HFF-Myc (cell line): ENCODE data around the gene VPS13D.

ENCODE experiments used
- DNase-seq: peaks from one replicate; pipeline ENCODE4 v3.0.0-alpha.2; 2011; ENCODE audit warnings: low read depth; ENCODE audit errors: extremely low read depth
- H3K4me3 ChIP-seq: replicated peaks from 2 replicates; pipeline ENCODE4 v1.5.1; 2011; ENCODE audit warnings: low read depth, mild to moderate bottlenecking, control low read depth, low read length
- CTCF ChIP-seq: IDR thresholded peaks from 2 replicates; pipeline ENCODE4 v1.5.1; 2012; ENCODE audit warnings: mild to moderate bottlenecking, low read depth, low read length, control low read depth; ENCODE audit errors: missing control alignments

VPS13D gene

DNA sequence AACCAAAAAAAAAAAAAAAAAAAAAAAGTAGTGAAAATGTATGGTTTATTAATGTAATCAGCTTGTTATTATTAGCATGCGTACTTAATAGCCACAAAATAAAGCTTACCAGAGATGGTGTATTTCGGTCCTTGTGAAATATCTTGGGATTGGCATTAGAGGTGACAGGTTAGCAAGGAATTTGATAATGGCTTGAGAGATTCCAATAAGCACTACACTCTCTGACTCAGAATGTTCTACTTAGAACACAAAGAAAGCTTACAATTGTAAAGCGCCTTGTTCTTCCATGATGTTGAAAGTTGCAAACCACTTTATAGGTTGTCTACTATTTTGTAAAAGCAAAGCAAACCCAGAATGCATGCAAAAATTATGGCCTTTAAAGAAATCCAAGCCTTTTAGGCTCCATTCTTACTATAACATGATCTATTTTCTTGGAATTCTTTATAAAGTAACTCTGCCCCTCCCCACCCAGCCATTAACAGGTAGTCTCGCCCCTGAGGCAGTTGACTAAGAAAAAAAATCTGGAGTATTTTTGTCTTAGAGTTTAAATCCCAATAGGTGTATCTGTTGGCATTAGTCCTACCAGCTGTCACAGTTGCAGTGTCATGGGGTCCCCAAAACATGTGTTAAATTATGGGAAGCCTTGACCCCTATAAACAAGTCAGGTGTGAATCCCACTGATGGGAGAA, 259.0 kb downstream of the VPS13D start:
- TF ChIP-seq CTCF = no peak
- DNase-seq = no peak
- no peak overlapping the region for H3K4me3 ChIP-seq

DNA sequence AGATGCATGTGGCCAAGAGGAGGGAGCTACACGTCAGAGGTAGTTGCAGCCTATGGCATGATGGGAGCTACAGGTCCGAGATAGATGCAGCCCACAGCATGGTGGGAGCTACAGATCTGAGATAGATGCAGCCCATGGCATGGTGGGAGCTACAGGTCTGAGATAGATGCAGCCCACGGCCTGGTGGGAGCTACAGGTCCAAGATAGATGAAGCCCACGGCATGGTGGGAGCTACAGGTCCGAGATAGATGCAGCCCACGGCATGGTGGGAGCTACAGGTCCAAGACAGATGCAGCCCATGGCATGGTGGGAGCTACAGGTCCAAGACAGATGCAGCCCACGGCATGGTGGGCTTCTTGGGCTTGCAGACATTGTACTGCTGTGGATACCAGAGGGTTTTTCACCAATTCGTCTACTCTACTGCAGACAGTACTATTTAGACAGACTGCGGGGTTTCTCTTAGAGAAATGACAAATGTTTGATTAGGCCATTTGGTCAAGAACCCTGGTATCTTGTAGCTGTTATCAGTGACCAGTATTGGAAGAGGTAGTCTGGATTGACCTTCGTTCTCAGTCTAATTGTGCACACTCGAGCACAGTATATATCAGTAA, 260.8 kb downstream of the VPS13D start:
- no peak for TF ChIP-seq CTCF
- H3K4me3 ChIP-seq = no peak overlapping the region
- DNase-seq = no peak

DNA sequence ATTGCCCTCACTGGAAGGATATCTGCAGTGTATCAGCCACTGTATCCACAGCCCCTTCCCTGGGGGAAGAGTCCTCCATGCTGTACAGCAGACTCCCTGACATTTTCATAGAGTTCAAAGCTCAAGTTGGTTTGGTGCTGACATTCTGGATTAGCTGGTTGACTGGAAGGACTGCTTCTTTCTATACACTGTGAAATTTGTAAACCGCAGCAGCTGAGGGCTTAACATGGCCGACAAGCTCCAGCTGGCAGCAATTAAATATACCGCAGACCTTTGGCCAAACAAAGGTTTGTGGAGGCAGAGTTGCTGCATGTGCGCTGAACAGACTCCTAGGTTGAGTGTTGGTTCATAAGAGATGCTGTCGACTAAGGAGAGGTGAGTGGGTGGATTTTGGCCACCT, 261.8 kb downstream of the VPS13D start:
- TF ChIP-seq CTCF = no peak
- no peak for DNase-seq
- no peak overlapping the region for H3K4me3 ChIP-seq

- no peak overlapping the region for H3K4me3 ChIP-seq
- no peak for DNase-seq
- no peak for TF ChIP-seq CTCF
These were observed 265.9 kb downstream of the VPS13D start for GRCh38 chr1:12495725-12496124.

DNA sequence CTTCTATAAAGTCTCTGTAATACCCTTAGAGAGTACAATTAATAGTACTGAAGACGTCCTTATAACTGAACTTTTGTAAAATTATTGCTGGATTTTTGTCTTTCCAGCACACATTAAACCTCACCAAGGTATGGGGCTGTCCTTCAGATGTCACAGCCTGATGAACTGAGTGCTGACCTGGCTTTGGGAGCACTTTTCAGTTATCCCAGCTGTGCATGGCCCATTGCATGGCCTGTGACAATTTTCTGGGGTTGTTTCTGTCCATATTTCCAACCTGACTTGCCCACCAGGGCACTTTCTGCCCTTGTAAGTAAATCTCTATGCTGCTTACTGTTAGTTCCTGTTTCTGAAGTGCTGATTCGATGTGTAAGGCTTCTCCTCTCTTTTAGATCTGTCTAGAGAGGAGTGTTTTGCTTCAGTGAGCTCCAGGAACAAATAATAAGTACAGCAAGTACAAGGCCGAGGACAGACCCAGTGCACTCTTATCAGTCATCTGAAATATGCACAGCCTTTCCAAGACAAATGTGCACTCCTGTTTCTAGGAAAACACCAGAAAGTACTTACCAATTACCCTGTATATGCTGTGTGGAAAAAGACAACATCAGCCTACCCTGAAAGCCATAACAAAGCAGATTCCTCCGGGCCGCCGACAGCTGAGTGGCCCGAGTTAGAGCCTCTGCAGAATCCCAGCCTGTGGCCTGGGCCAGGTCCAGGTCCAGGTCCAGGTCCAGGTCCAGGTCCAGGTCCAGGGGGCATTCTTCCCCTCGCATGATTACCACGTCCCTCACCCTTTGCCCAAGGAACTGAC, 266.5 kb downstream of the VPS13D start:
- H3K4me3 ChIP-seq = no peak overlapping the region
- no peak for DNase-seq
- no peak for TF ChIP-seq CTCF

GRCh38 chr1:12499539-12500240, 269.9 kb downstream of the VPS13D start:
- TF ChIP-seq CTCF = no peak
- H3K4me3 ChIP-seq = no peak overlapping the region
- no peak for DNase-seq
